HG02798 (cell line): Measurements from ENCODE around the gene DUSP7.

Source experiments
- ATAC-seq: cut with Tn5 transposase; IDR thresholded peaks from one replicate; pipeline ENCODE4 v1.9.1; 2021; ENCODE audit warnings: mild to moderate bottlenecking; ENCODE audit not compliant: unreplicated experiment, poor library complexity

DUSP7 gene

GRCh38 chr3:52086976-52087663 is 30.7 kb upstream of the DUSP7 start:
- ATAC-seq = no peak

GRCh38 chr3:52086461-52086860 is 30.1 kb upstream of the DUSP7 start:
- ATAC-seq = no peak

- ATAC-seq = no peak
Measured at GRCh38 chr3:52085681-52086282, 29.4 kb upstream of the DUSP7 start.

- no peak for ATAC-seq
Measured at GRCh38 chr3:52084954-52085680, 28.7 kb upstream of the DUSP7 start.

GRCh38 chr3:52084216-52084945 is 28.0 kb upstream of the DUSP7 start:
- ATAC-seq = no peak

GRCh38 chr3:52083556-52084087 is 27.3 kb upstream of the DUSP7 start:
- no peak for ATAC-seq

- no peak for ATAC-seq
Measured at GRCh38 chr3:52082951-52083350, 26.6 kb upstream of the DUSP7 start.

GRCh38 chr3:52080830-52081719 is 24.7 kb upstream of the DUSP7 start:
- ATAC-seq = no peak

- ATAC-seq = no peak
Measured at GRCh38 chr3:52079958-52080357, 23.6 kb upstream of the DUSP7 start.

GRCh38 chr3:52078781-52079560 is 22.6 kb upstream of the DUSP7 start:
- no peak for ATAC-seq

GRCh38 chr3:52077925-52078324 is 21.6 kb upstream of the DUSP7 start:
- ATAC-seq = no peak

GRCh38 chr3:52076896-52077780 is 20.8 kb upstream of the DUSP7 start:
- ATAC-seq = no peak

GRCh38 chr3:52073490-52073889 is 17.1 kb upstream of the DUSP7 start:
- ATAC-seq = no peak

GRCh38 chr3:52072471-52072870 is 16.1 kb upstream of the DUSP7 start:
- no peak for ATAC-seq

GRCh38 chr3:52072020-52072419 is 15.6 kb upstream of the DUSP7 start:
- ATAC-seq = no peak

GRCh38 chr3:52070724-52071621 is 14.6 kb upstream of the DUSP7 start:
- no peak for ATAC-seq

- ATAC-seq = no peak
Measured at GRCh38 chr3:52069855-52070254, 13.5 kb upstream of the DUSP7 start.
